Neural progenitor cell (in vitro differentiated cells): ENCODE results near the gene UNC13B. TPM values are rescaled to one million over a fixed set of nuclear protein-coding genes. Genes with fewer than 3 reads are reported as not detected.

Experiments used
- DNase-seq: peaks from one replicate; pipeline ENCODE4 v3.0.0-alpha.2; 2016; ENCODE audit warnings: low spot score
- H2AFZ ChIP-seq: fragments of 200-600 bp; sonication (generic); replicated peaks from 2 replicates; pipeline ENCODE4 v1.6.1; 2016; ENCODE audit warnings: antibody characterized with exemption
- H3F3A ChIP-seq: fragments of 200-600 bp; sonication (generic); 2 replicates; pipeline ENCODE4 v1.6.1; 2016; ENCODE audit warnings: antibody characterized with exemption, low read depth
- H3K27ac ChIP-seq: fragments of 200-600 bp; sonication (generic); 2 replicates; pipeline ENCODE4 v1.5.1; 2016; ENCODE audit warnings: mild to moderate bottlenecking
- H3K27me3 ChIP-seq: fragments of 200-600 bp; sonication (generic); 2 replicates; pipeline ENCODE4 v1.6.1; 2016; ENCODE audit warnings: mild to moderate bottlenecking, moderate library complexity
- H3K36me3 ChIP-seq: fragments of 200-600 bp; sonication (generic); 2 replicates; pipeline ENCODE4 v1.5.1; 2016
- H3K4me1 ChIP-seq: fragments of 200-600 bp; sonication (generic); 2 replicates; pipeline ENCODE4 v1.6.1; 2016; ENCODE audit warnings: mixed run types
- H3K4me2 ChIP-seq: fragments of 200-600 bp; sonication (generic); 2 replicates; pipeline ENCODE4 v1.6.1; 2016
- H3K4me3 ChIP-seq: fragments of 200-600 bp; sonication (generic); 2 replicates; pipeline ENCODE4 v1.5.1; 2016
- H3K79me2 ChIP-seq: fragments of 200-600 bp; sonication (generic); 2 replicates; pipeline ENCODE4 v1.6.1; 2016; ENCODE audit warnings: low read depth
- H3K9ac ChIP-seq: fragments of 200-600 bp; sonication (generic); 2 replicates; pipeline ENCODE4 v1.6.1; 2016
- H3K9me3 ChIP-seq: fragments of 200-600 bp; sonication (generic); 2 replicates; pipeline ENCODE4 v1.5.1; 2016; ENCODE audit warnings: low read depth
- H4K20me1 ChIP-seq: fragments of 200-600 bp; sonication (generic); 2 replicates; pipeline ENCODE4 v1.6.1; 2016; ENCODE audit warnings: low read depth
- H3K27ac Mint-ChIP-seq: 3 replicates; pipeline ENCODE4 v1.8.0; 2021; ENCODE audit warnings: mixed read lengths
- H3K27me3 Mint-ChIP-seq: 2 replicates; pipeline ENCODE4 v1.8.0; 2022; ENCODE audit warnings: low read depth, mild to moderate bottlenecking, inconsistent platforms, moderate library complexity, mixed read lengths; ENCODE audit not compliant: insufficient read depth
- H3K36me3 Mint-ChIP-seq: 3 replicates; pipeline ENCODE4 v1.8.0; 2021; ENCODE audit warnings: mixed read lengths
- H3K4me1 Mint-ChIP-seq: 3 replicates; pipeline ENCODE4 v1.8.0; 2021; ENCODE audit warnings: mixed read lengths
- H3K4me3 Mint-ChIP-seq: 3 replicates; pipeline ENCODE4 v1.8.0; 2021; ENCODE audit warnings: mild to moderate bottlenecking, moderate library complexity, mixed read lengths
- H3K9me3 Mint-ChIP-seq: 3 replicates; pipeline ENCODE4 v1.8.0; 2020; ENCODE audit warnings: mixed read lengths
- CTCF ChIP-seq: fragments of 200-600 bp; sonication (generic); IDR thresholded peaks from 2 replicates; pipeline ENCODE4 v1.5.1; 2017; ENCODE audit warnings: antibody characterized with exemption, mild to moderate bottlenecking
- EZH2 ChIP-seq: fragments of 200-600 bp; sonication (generic); IDR thresholded peaks from 2 replicates; pipeline ENCODE4 v1.6.1; 2017; ENCODE audit warnings: antibody characterized with exemption, mild to moderate bottlenecking, moderate library complexity
- EZH2phosphoT487 ChIP-seq: fragments of 200-600 bp; sonication (generic); IDR thresholded peaks from 2 replicates; pipeline ENCODE4 v1.6.1; 2017; ENCODE audit warnings: antibody characterized with exemption
- total RNA-seq: library from RNA; depleted of rRNA; stranded (reverse); fragments of >200 nt; gene quantifications from 2 replicates; pipeline ENCODE4 v1.2.3, GENCODE V29; 2015; ENCODE audit warnings: low replicate concordance

Gene UNC13B
- total RNA-seq, 1 donor from 2014 or later = 40.7 TPM

GRCh38 chr9:35273591-35273990, 111.8 kb downstream of the UNC13B start:
- Histone ChIP-seq H3K79me2 (no peaks in the 10 kb centered on the region), H3K36me3 (no peaks in the 10 kb centered on the region), H3K27ac (no peak overlapping the region), H3K9ac (no peak overlapping the region), H3K4me3 (no peak overlapping the region), H3K9me3 (no peaks in the 10 kb centered on the region), H3F3A (no peaks in the 10 kb centered on the region), H2AFZ (no peak overlapping the region), H4K20me1 (no peaks in the 10 kb centered on the region), H3K4me2 (no peak overlapping the region), H3K27me3 (no peaks in the 10 kb centered on the region), H3K4me1 (no peaks in the 10 kb centered on the region)
- Mint-ChIP-seq H3K27me3 (no peaks in the 10 kb centered on the region), H3K9me3 (no peaks in the 10 kb centered on the region), H3K36me3 (no peaks in the 10 kb centered on the region), H3K27ac (no peak overlapping the region), H3K4me3 (no peak overlapping the region), H3K4me1 (no peaks in the 10 kb centered on the region)
- DNase-seq = no peak
- TF ChIP-seq CTCF (no peak), EZH2 (no peak), EZH2phosphoT487 (no peak)

GRCh38 chr9:35274993-35275392, 113.2 kb downstream of the UNC13B start:
- Mint-ChIP-seq H3K4me3 (no peak overlapping the region), H3K27ac (no peak overlapping the region), H3K4me1 (no peaks in the 10 kb centered on the region), H3K27me3 (no peaks in the 10 kb centered on the region), H3K9me3 (no peaks in the 10 kb centered on the region), H3K36me3 (no peaks in the 10 kb centered on the region)
- H3K27ac ChIP-seq = no peak overlapping the region
- DNase-seq = no peak
- no peak overlapping the region for H2AFZ ChIP-seq
- no peaks in the 10 kb centered on the region for H3K27me3 ChIP-seq
- no peaks in the 10 kb centered on the region for H4K20me1 ChIP-seq
- no peaks in the 10 kb centered on the region for H3K4me1 ChIP-seq
- H3K79me2 ChIP-seq = no peaks in the 10 kb centered on the region
- H3F3A ChIP-seq = no peaks in the 10 kb centered on the region
- no peaks in the 10 kb centered on the region for H3K9me3 ChIP-seq
- H3K9ac ChIP-seq = no peak overlapping the region
- H3K36me3 ChIP-seq = no peaks in the 10 kb centered on the region
- no peak overlapping the region for H3K4me2 ChIP-seq
- no peak for TF ChIP-seq EZH2
- no peak for TF ChIP-seq EZH2phosphoT487
- no peak for TF ChIP-seq CTCF
- H3K4me3 ChIP-seq = no peak overlapping the region

GRCh38 chr9:35277171-35277520, 115.3 kb downstream of the UNC13B start:
- TF ChIP-seq EZH2phosphoT487 (no peak), EZH2 (no peak)
- Mint-ChIP-seq H3K4me3 (no peak overlapping the region), H3K36me3 (no peaks in the 10 kb centered on the region), H3K4me1 (no peaks in the 10 kb centered on the region), H3K27ac (no peak overlapping the region), H3K9me3 (no peaks in the 10 kb centered on the region), H3K27me3 (no peaks in the 10 kb centered on the region)
- DNase-seq = no peak
- Histone ChIP-seq H4K20me1 (no peaks in the 10 kb centered on the region), H3F3A (no peaks in the 10 kb centered on the region), H3K9ac (no peak overlapping the region), H3K9me3 (no peaks in the 10 kb centered on the region), H2AFZ (no peak overlapping the region), H3K4me2 (no peak overlapping the region), H3K4me3 (no peak overlapping the region), H3K27me3 (no peaks in the 10 kb centered on the region), H3K36me3 (no peaks in the 10 kb centered on the region), H3K79me2 (no peaks in the 10 kb centered on the region), H3K4me1 (no peaks in the 10 kb centered on the region), H3K27ac (no peak overlapping the region)

- no peaks in the 10 kb centered on the region for H3K27me3 ChIP-seq
These were observed 116.0 kb downstream of the UNC13B start for GRCh38 chr9:35277628-35278359.

More at GRCh38 chr9:35277628-35278359, 116.0 kb downstream of the UNC13B start:
- Mint-ChIP-seq H3K4me3 (no peak overlapping the region), H3K4me1 (no peaks in the 10 kb centered on the region), H3K27ac (no peak overlapping the region), H3K36me3 (no peaks in the 10 kb centered on the region), H3K27me3 (no peaks in the 10 kb centered on the region), H3K9me3 (no peaks in the 10 kb centered on the region)
- no peaks in the 10 kb centered on the region for H3K36me3 ChIP-seq
- no peak for DNase-seq
- no peak overlapping the region for H3K4me3 ChIP-seq
- H3K79me2 ChIP-seq = no peaks in the 10 kb centered on the region
- TF ChIP-seq EZH2phosphoT487 (no peak), EZH2 (no peak), CTCF (no peak)
- H2AFZ ChIP-seq = no peak overlapping the region
- H3K27ac ChIP-seq = no peak overlapping the region
- H3F3A ChIP-seq = no peaks in the 10 kb centered on the region
- no peaks in the 10 kb centered on the region for H3K4me1 ChIP-seq
- no peak overlapping the region for H3K9ac ChIP-seq
- no peaks in the 10 kb centered on the region for H3K9me3 ChIP-seq
- H4K20me1 ChIP-seq = no peaks in the 10 kb centered on the region
- H3K4me2 ChIP-seq = no peak overlapping the region
